ENCODE measurements around the gene ANKLE2.

Gene ANKLE2

GRCh38 chr12:132774646-132775275 lies 13.1 kb upstream of the ANKLE2 start:
- Histone ChIP-seq H3K9ac (ENCODE audit: low read length) (no peak overlapping the region), H3K79me1 (replicated peaks; ENCODE audit: low read length, poor library complexity, severe bottlenecking) (peaks cover 28% of the 10 kb centered on the region), H3K36me3 (ENCODE audit: control insufficient read depth in 1 of 2, insufficient read depth in 2 of 2, low read depth in 1 of 2, low read length in 2 of 2) (peaks cover 85 to 91% of the 10 kb centered on the region in 2 experiments), H3K27ac (ENCODE audit: low read length, poor library complexity, severe bottlenecking) (no peak overlapping the region), H3K27me3 (ENCODE audit: control insufficient read depth in 1 of 2, insufficient read depth in 1 of 2, low read length in 2 of 2) (no peaks in the 10 kb centered on the region), H3K4me1 (ENCODE audit: control insufficient read depth, insufficient read depth, low read depth, low read length) (peaks cover 5% of the 10 kb centered on the region), H3K23ac (ENCODE audit: low read length in 2 of 2) (no peak overlapping the region), H2BK15ac (ENCODE audit: low read depth, poor library complexity, severe bottlenecking) (no peak overlapping the region), H3K4me2 (ENCODE audit: low read length, poor library complexity, severe bottlenecking) (no peak overlapping the region), H2BK120ac (ENCODE audit: low read depth, low read length) (no peak overlapping the region), H4K91ac (ENCODE audit: low read length) (no peak overlapping the region), H2BK12ac (ENCODE audit: low read length in 2 of 2) (no peak overlapping the region), H3K18ac (ENCODE audit: low read depth in 1 of 2, low read length in 2 of 2) (no peak overlapping the region), H2AK5ac (ENCODE audit: low read length, severe bottlenecking) (no peak overlapping the region), H3K4me3 (ENCODE audit: insufficient read depth in 1 of 2, low read depth in 1 of 2, low read length in 2 of 2) (no peak overlapping the region), H2AFZ (ENCODE audit: low read depth, low read length) (no peak overlapping the region), H3K4ac (ENCODE audit: low read depth in 1 of 2, low read length in 2 of 2) (no peak overlapping the region), H3K14ac (ENCODE audit: low read length in 2 of 2) (no peak overlapping the region), H2BK5ac (ENCODE audit: low read depth, low read length, poor library complexity, severe bottlenecking) (no peak overlapping the region), H3K9me3 (ENCODE audit: control insufficient read depth, low read length) (no peaks in the 10 kb centered on the region), H4K8ac (ENCODE audit: low read length) (no peak overlapping the region)
- WGBS = 97% methylated on average over 28 of the region's 30 CpGs
- no peak for DNase-seq

GRCh38 chr12:132774159-132774558 lies 12.5 kb upstream of the ANKLE2 start:
- Histone ChIP-seq H2AFZ (ENCODE audit: low read depth, low read length) (no peak overlapping the region), H4K8ac (ENCODE audit: low read length) (no peak overlapping the region), H4K91ac (ENCODE audit: low read length) (no peak overlapping the region), H3K27ac (ENCODE audit: low read length, poor library complexity, severe bottlenecking) (no peak overlapping the region), H3K79me1 (replicated peaks; ENCODE audit: low read length, poor library complexity, severe bottlenecking) (peaks cover 31% of the 10 kb centered on the region), H2BK15ac (ENCODE audit: low read depth, poor library complexity, severe bottlenecking) (no peak overlapping the region), H2BK12ac (ENCODE audit: low read length in 2 of 2) (no peak overlapping the region), H2BK5ac (ENCODE audit: low read depth, low read length, poor library complexity, severe bottlenecking) (no peak overlapping the region), H3K36me3 (ENCODE audit: control insufficient read depth in 1 of 2, insufficient read depth in 2 of 2, low read depth in 1 of 2, low read length in 2 of 2) (peaks cover 87 to 91% of the 10 kb centered on the region in 2 experiments), H3K23ac (ENCODE audit: low read length in 2 of 2) (no peak overlapping the region), H3K14ac (ENCODE audit: low read length in 2 of 2) (no peak overlapping the region), H3K4me2 (ENCODE audit: low read length, poor library complexity, severe bottlenecking) (no peak overlapping the region), H3K4ac (ENCODE audit: low read depth in 1 of 2, low read length in 2 of 2) (no peak overlapping the region), H2AK5ac (ENCODE audit: low read length, severe bottlenecking) (no peak overlapping the region), H3K18ac (ENCODE audit: low read depth in 1 of 2, low read length in 2 of 2) (no peak overlapping the region), H3K9me3 (ENCODE audit: control insufficient read depth, low read length) (no peaks in the 10 kb centered on the region), H3K4me3 (ENCODE audit: insufficient read depth in 1 of 2, low read depth in 1 of 2, low read length in 2 of 2) (no peak overlapping the region), H3K9ac (ENCODE audit: low read length) (no peak overlapping the region), H3K4me1 (ENCODE audit: control insufficient read depth, insufficient read depth, low read depth, low read length) (peaks cover 5% of the 10 kb centered on the region), H2BK120ac (ENCODE audit: low read depth, low read length) (no peak overlapping the region), H3K27me3 (ENCODE audit: control insufficient read depth in 1 of 2, insufficient read depth in 1 of 2, low read length in 2 of 2) (no peaks in the 10 kb centered on the region)
- DNase-seq = no peak
- 95% methylated on average over 18 of the region's 18 CpGs for WGBS

GRCh38 chr12:132773077-132773955 lies 11.7 kb upstream of the ANKLE2 start:
- no peak overlapping the region for H3K27ac ChIP-seq (ENCODE audit: low read length, poor library complexity, severe bottlenecking)
- H3K4ac ChIP-seq (ENCODE audit: low read depth in 1 of 2, low read length in 2 of 2) = no peak overlapping the region
- H2AK5ac ChIP-seq (ENCODE audit: low read length, severe bottlenecking) = no peak overlapping the region
- no peak overlapping the region for H3K4me2 ChIP-seq (ENCODE audit: low read length, poor library complexity, severe bottlenecking)
- H3K27me3 ChIP-seq (ENCODE audit: control insufficient read depth in 1 of 2, insufficient read depth in 1 of 2, low read length in 2 of 2) = no peaks in the 10 kb centered on the region
- no peak overlapping the region for H4K91ac ChIP-seq (ENCODE audit: low read length)
- no peak overlapping the region for H2BK12ac ChIP-seq (ENCODE audit: low read length in 2 of 2)
- H4K8ac ChIP-seq (ENCODE audit: low read length) = no peak overlapping the region
- no peak overlapping the region for H3K23ac ChIP-seq (ENCODE audit: low read length in 2 of 2)
- peaks cover 7% of the 10 kb centered on the region for H3K4me1 ChIP-seq (ENCODE audit: control insufficient read depth, insufficient read depth, low read depth, low read length)
- no peak overlapping the region for H2BK120ac ChIP-seq (ENCODE audit: low read depth, low read length)
- no peak overlapping the region for H3K4me3 ChIP-seq (ENCODE audit: insufficient read depth in 1 of 2, low read depth in 1 of 2, low read length in 2 of 2)
- H3K79me1 ChIP-seq (replicated peaks; ENCODE audit: low read length, poor library complexity, severe bottlenecking) = peaks cover 33% of the 10 kb centered on the region
- H2AFZ ChIP-seq (ENCODE audit: low read depth, low read length) = no peak overlapping the region
- 96% methylated on average over 41 of the region's 41 CpGs for WGBS
- no peak for DNase-seq
- H3K9me3 ChIP-seq (ENCODE audit: control insufficient read depth, low read length) = no peaks in the 10 kb centered on the region
- H3K14ac ChIP-seq (ENCODE audit: low read length in 2 of 2) = no peak overlapping the region
- no peak overlapping the region for H2BK5ac ChIP-seq (ENCODE audit: low read depth, low read length, poor library complexity, severe bottlenecking)
- H3K18ac ChIP-seq (ENCODE audit: low read depth in 1 of 2, low read length in 2 of 2) = no peak overlapping the region
- H3K9ac ChIP-seq (ENCODE audit: low read length) = no peak overlapping the region
- no peak overlapping the region for H2BK15ac ChIP-seq (ENCODE audit: low read depth, poor library complexity, severe bottlenecking)
- H3K36me3 ChIP-seq (ENCODE audit: control insufficient read depth in 1 of 2, insufficient read depth in 2 of 2, low read depth in 1 of 2, low read length in 2 of 2) = peaks cover 88 to 94% of the 10 kb centered on the region in 2 experiments

DNA sequence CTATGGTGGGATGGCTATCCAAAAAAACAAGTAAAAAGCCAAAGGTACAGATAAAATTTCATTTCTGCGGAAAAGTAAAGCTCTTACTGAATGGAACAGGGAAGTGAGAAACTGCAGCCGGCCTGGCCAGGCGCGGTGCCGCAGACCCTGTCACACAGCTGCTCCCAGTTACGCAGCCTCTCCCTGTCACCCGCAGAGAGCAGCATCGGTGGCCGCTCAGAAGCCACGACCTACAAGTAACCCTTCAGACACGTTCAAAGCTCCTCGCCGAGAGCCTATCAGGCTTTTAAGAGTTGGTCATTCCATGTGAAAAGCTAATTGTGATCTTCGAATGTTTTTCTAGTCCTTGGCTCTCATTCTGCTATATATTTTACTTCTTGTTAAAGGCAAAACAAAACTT lies 11.0 kb upstream of the ANKLE2 start:
- H2BK12ac ChIP-seq (ENCODE audit: low read length in 2 of 2) = no peak overlapping the region
- no peak overlapping the region for H2BK5ac ChIP-seq (ENCODE audit: low read depth, low read length, poor library complexity, severe bottlenecking)
- no peak overlapping the region for H2BK120ac ChIP-seq (ENCODE audit: low read depth, low read length)
- no peaks in the 10 kb centered on the region for H3K9me3 ChIP-seq (ENCODE audit: control insufficient read depth, low read length)
- no peak overlapping the region for H3K4me3 ChIP-seq (ENCODE audit: insufficient read depth in 1 of 2, low read depth in 1 of 2, low read length in 2 of 2)
- H3K4me2 ChIP-seq (ENCODE audit: low read length, poor library complexity, severe bottlenecking) = no peak overlapping the region
- H3K36me3 ChIP-seq (ENCODE audit: control insufficient read depth in 1 of 2, insufficient read depth in 2 of 2, low read depth in 1 of 2, low read length in 2 of 2) = peaks cover 84 to 91% of the 10 kb centered on the region in 2 experiments
- no peak for DNase-seq
- no peak overlapping the region for H3K4ac ChIP-seq (ENCODE audit: low read depth in 1 of 2, low read length in 2 of 2)
- H2BK15ac ChIP-seq (ENCODE audit: low read depth, poor library complexity, severe bottlenecking) = no peak overlapping the region
- H3K14ac ChIP-seq (ENCODE audit: low read length in 2 of 2) = no peak overlapping the region
- H3K79me1 ChIP-seq (replicated peaks; ENCODE audit: low read length, poor library complexity, severe bottlenecking) = peaks cover 29% of the 10 kb centered on the region
- H3K9ac ChIP-seq (ENCODE audit: low read length) = no peak overlapping the region
- WGBS = 97% methylated on average over 12 of the region's 14 CpGs
- H4K8ac ChIP-seq (ENCODE audit: low read length) = no peak overlapping the region
- no peak overlapping the region for H3K18ac ChIP-seq (ENCODE audit: low read depth in 1 of 2, low read length in 2 of 2)
- H4K91ac ChIP-seq (ENCODE audit: low read length) = no peak overlapping the region
- H3K27ac ChIP-seq (ENCODE audit: low read length, poor library complexity, severe bottlenecking) = no peak overlapping the region
- peaks cover 7% of the 10 kb centered on the region for H3K4me1 ChIP-seq (ENCODE audit: control insufficient read depth, insufficient read depth, low read depth, low read length)
- H2AFZ ChIP-seq (ENCODE audit: low read depth, low read length) = no peak overlapping the region
- no peak overlapping the region for H2AK5ac ChIP-seq (ENCODE audit: low read length, severe bottlenecking)
- H3K27me3 ChIP-seq (ENCODE audit: control insufficient read depth in 1 of 2, insufficient read depth in 1 of 2, low read length in 2 of 2) = no peaks in the 10 kb centered on the region
- H3K23ac ChIP-seq (ENCODE audit: low read length in 2 of 2) = no peak overlapping the region
